ENCODE measurements around the gene CHRNA10.

DNA sequence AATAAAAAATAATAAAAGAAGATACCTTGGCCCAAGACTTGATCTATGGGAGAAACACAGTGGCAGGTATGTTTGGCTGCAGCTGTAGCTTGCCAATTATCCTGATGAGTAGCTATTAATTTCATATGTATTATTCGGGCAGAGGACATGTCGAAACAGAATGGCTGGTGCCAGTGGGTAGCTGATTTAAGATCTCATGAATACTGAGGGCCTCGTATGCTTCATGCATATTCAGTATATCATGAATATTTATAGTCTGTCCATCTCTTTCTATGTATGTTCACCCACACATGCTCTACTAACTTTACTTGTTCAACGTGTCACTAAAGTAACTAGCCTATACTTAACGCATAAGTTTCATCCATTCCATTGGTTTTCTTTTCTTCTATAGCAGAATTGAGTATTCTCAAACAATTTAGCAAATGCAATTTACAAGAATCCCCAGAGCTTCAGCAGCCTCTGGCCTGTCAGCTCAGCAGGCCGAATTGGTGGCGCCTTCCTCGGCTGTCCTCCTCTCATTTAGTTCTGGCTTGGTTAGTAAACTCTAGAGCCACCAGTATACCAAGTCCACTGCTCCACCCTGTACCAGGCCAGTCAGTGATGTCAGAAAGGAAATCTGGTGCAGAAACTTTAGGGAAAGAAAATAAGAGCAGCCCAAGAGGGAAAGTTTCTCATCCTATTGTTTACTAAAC lies 47.3 kb downstream of the CHRNA10 start:
- TF ChIP-seq, protein P1, sequence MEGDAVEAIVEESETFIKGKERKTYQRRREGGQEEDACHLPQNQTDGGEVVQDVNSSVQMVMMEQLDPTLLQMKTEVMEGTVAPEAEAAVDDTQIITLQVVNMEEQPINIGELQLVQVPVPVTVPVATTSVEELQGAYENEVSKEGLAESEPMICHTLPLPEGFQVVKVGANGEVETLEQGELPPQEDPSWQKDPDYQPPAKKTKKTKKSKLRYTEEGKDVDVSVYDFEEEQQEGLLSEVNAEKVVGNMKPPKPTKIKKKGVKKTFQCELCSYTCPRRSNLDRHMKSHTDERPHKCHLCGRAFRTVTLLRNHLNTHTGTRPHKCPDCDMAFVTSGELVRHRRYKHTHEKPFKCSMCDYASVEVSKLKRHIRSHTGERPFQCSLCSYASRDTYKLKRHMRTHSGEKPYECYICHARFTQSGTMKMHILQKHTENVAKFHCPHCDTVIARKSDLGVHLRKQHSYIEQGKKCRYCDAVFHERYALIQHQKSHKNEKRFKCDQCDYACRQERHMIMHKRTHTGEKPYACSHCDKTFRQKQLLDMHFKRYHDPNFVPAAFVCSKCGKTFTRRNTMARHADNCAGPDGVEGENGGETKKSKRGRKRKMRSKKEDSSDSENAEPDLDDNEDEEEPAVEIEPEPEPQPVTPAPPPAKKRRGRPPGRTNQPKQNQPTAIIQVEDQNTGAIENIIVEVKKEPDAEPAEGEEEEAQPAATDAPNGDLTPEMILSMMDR (IDR thresholded peaks at IDR 0.05), result no peak
- no peak for TF ChIP-seq EP300 (IDR thresholded peaks at IDR 0.05)
- no peak for TF ChIP-seq POLR2AphosphoS5 (IDR thresholded peaks at IDR 0.05)
- no peak for TF ChIP-seq POLR2A (IDR thresholded peaks at IDR 0.05; ENCODE audit: low read depth)

Data from esophagus muscularis mucosa (tissue), 4 donors.